CMK (cell line): ENCODE measurements around the gene UBTF.
A peak's percentile ranks its signal among the peaks of the same experiment; 100 is the strongest.
"Not testable (repeated sequence)": the region's sequence is repeated elsewhere in the genome, so short reads cannot be mapped to it uniquely, and the experiment has no call there.

ENCODE experiments used
- DNase-seq: peaks from one replicate; pipeline ENCODE4 v3.0.0-alpha.2; 2010; ENCODE audit warnings: low read depth

Gene UBTF

DNA sequence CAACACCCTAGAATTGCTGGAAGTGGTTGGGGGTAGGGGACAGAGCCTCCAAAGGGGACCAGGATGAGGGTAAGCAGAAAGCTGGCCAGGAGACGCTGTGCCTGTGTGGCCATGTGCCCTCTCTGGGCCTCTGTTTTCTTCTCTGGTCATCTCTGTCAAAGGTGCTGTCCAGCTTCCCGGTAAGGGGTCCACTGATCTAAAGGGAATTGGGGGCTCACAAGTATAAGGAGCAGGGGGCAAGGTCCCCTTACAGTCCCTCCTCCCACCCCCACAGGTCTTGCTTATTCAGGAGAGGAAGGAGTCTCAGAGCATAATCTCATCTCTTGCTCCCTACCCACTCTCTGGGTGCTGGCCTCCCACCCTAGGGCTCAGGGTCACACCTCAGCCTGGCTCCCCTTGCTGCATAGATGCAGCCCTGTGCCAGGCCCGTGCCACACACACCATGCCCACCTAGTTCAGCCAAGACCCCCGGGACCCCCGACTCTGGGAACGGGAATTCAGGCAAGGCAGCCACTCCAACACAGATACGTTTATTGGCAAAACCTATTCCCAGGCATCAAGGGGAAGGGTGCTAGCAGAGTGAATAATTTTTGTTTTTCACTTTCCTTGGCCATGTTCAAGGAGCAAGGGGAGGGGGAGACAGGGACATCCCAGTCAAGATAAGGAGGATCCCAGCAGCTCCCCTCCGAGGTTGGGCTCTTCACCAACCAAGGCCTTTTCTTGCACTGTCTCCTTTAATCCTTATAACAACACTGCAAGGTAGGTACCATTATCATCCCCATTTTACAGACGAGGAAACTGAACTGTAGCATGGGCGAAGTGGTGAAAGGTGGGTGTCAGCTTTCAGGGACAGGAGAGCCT is 28.6 kb upstream of the UBTF start:
- no peak for DNase-seq

DNA sequence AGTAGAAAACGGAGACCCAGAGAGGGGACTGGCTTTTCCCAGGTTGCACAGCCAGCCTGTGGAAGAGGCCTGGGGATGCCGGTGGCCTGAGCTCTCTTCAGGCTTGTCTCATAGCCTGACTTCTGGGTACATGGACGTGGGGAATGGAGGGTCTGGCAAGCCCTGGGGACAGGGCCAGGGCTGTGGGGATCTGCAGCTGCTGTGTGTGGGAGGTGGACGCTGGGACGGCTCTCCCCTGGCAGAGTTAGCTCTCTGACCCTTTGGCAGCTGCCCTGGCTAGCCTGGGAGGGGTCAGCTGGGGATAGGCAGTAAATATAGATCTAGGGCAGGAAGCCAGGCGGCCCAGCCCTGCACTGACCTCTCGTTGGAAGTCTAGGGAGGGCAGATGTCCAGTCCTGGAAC is 28.0 kb upstream of the UBTF start:
- DNase-seq, result no peak

DNA sequence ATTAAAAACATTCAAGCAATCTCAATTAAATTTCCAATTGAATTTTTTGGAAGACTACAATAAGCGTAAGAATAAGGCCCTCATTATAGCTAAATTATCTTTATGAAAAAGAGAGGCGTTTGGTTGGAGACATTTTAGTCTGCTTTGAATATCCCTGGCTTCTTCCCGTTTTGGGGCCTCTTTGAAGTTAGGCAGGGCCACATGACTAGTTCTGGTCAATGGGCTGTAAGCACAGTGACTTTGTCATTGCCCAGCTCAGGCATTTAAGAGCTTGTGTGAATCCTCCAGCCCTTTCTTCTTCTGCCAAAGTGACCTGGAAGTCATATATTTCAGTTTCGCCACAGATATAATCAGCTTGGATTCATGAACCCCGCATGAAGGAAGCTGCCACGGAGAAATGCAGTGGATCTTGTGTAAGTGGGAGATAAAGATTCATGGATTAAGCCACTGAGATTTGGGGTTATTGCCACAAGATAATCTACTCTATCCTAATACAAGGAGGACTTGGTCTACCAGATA is 21.7 kb upstream of the UBTF start:
- DNase-seq, result no peak

DNA sequence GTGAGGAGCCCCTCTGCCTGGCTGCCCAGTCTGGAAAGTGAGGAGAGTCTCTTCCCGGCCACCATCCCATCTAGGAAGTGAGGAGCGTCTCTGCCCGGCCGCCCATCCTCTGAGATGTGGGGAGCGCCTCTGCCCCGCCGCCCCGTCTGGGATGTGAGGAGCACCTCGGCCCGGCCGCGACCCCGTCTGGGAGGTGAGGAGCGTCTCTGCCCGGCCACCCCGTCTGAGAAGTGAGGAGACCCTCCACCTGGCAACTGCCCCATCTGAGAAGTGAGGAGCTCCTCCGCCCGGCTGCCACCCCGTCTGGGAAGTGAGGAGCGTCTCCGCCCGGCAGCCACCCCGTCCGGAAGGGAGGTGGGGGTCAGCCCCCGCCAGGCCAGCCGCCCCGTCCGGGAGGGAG is 18.4 kb upstream of the UBTF start:
- DNase-seq, result not testable (repeated sequence)

DNA sequence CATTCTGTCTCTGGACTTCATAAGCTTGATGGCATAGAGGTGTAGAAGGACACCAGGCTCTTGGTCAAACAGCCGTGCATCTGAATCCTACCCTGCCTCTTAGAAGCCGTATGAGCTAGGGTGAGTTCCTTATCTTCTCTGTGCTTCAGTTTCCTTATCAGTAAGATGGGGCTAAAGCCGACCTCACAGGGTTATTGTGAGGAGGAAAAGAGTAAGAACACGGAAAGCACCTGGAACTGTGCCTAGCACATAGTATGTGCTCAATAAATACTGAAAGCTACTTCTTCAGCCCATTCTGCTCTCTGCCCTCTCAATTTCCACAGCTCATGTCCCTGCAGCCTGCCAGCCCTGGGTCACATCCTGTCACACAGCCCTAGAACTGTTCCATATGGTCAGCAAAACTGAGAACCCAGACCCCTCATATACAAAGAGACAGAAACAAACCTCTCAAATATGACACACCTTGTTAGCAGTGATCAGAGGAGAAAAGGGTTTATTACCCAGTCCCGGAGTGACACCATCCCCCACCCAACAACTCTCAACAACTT is 17.0 kb upstream of the UBTF start:
- no peak for DNase-seq

DNA sequence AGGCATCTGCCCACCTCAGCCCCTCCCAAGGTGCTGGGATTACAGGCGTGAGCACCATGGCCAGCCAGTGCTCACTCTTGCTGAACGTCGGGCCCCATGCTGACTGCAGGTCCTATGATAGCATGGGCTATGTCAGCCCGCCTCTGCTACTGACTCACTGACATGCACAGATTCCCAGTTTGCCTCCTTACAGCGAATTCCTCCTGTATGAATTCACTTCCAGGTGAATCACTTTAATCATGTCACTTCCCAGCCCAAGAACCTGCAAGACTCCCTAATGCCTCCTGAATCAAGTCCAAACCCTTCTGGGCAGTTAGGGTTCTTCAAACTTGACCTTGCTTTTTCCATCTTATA is 16.1 kb upstream of the UBTF start:
- no peak for DNase-seq

DNA sequence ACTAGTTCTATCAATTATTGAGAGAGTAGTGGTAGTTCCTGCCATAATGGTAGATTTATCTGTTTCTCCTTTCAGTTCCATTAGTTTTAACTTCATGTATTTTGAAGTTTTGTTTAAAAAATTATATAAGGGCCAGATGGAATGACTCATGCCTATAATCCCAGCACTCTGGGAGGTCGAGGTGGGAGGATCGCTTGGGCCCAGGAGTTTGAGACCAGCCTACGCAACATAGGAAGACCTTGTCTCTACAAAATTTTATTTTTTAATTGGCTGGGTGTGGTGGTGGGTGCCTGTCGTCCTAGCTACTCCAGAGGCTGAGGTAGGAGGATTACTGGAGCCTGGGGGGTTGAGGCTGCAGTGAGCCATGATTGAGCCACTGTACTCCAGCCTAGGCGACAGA is 14.1 kb upstream of the UBTF start:
- no peak for DNase-seq

DNA sequence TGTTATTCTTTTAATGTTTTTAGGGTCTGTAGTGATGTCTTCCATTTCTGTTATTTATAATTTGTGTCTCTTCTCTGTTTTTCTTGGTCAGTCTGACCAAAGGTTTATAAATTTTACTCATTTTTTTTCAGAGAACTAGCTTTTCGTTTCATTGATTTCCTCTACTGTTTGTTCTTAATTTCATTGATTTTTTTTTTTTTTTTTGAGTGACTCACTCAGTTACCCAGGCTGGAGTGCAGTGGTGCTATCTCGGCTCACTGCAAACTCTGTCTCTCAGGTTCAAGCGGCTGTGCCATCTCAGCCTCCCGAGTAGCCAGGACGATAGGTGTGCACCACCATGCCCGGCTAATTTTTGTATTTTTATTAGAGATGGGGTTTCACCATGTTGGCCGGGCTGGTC is 12.6 kb upstream of the UBTF start:
- DNase-seq, result no peak

DNA sequence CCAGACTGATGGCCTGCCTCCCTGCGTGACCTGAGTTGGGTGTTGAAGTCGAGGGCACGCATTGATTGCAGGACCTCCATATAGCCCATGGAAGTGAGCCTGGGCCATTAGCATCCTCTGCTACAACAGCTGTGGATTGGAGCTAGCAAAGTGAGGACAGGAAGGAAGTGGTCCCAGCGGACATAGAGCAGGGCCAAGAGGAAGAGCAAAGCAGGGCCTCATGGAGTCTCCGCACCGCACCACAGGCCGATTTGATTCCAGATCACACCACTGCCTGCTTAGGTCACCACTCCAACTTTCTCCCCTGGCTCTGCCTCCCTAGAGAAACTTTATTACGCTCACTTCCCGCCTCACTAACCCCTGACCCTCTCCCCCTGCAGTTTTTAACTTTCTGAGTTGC is 10.7 kb upstream of the UBTF start:
- no peak for DNase-seq

DNA sequence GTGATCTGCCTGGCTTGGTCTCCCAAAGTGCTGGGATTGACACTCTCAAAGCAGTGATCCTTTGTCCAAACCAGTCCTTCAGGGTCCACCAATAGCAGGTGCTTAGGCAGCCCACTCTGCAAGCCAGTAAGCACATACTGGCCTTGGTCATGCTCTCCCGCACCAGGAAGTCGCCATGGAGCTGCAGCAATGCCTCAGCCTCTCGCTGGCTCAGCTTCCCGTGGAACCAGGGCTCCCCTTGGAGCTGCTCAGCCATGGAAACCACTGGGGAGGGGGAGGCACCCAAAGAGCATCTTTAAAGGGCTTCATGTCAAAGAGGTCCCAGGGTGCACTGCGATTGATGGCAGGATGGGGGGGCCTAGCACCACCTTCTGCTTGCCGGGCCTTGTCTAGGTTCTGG is 9.6 kb upstream of the UBTF start:
- no peak for DNase-seq

DNA sequence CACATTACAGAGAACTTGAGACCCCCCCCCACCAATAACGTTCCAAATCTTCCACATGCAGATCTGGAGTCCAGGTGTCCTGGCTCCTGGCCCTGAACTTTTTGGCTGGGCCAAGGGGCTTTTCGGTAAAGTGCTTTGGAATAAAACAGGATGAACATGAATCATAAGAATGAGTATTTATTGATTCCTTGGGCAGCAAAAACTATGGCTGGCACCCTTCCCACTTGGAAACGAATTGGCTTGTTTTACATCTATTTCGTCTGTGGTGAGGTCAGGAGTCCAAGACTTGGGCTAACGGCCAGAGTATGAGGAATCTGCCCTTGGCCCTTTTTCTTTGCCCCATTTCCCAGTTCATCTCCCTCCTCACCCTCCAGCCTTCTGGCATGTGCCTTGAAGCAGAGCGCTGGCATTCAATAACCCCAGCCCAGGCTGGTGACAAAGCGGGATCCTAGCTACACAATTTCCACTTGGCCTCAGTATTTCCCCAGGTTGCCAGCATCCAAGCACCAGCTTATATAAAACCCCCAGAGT is 4.1 kb upstream of the UBTF start:
- DNase-seq, result no peak

DNA sequence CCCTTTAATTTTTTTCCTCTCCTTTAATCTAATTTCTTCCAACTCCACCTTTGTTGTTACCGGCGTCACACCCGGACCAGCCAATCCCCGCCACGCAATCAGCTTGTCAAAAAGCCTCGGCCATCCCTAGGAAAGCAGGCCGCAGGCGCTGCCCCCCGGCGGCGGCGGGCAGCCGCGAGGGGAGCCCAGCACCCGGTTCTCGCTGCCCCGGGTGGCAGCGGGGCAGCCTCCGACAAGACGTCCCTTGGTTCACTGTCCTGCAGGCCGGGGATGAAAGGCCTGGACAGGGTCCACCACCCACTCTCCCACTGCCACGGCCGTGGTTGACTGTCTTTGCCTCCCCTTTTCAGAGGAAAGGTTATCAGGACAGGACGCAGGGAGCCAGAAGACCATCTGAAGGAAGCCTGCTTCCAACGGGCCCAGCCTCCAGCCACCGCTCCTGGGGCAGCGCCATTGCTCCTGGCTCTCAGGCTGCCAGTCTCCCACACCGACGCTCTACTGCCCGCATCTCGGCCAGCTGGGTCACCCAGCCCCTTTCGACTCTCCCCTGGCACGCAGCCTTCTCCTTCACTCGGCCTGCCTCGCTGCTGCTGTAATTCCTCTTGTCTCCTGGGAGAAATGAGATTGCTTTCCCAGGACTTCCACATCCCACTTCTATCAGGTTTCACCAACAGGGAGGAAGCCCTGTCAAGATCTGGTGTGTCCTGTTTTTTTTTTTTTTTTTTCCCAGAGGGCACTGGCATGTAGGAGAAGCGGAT is 2.8 kb upstream of the UBTF start:
- DNase-seq, result no peak

DNA sequence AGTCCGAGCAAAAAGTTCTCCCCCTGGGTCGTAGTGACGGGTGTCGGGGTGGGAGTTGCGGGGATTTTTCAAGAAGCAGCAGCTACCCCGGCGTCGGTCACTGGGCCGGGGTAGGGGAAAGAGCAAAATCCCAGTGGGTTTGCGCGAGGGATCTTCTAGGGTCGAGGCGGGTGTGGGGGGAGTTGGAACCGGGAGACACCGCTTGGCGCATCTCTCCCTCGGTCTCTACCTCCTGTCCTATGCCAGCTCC is 2.3 kb upstream of the UBTF start:
- no peak for DNase-seq

DNA sequence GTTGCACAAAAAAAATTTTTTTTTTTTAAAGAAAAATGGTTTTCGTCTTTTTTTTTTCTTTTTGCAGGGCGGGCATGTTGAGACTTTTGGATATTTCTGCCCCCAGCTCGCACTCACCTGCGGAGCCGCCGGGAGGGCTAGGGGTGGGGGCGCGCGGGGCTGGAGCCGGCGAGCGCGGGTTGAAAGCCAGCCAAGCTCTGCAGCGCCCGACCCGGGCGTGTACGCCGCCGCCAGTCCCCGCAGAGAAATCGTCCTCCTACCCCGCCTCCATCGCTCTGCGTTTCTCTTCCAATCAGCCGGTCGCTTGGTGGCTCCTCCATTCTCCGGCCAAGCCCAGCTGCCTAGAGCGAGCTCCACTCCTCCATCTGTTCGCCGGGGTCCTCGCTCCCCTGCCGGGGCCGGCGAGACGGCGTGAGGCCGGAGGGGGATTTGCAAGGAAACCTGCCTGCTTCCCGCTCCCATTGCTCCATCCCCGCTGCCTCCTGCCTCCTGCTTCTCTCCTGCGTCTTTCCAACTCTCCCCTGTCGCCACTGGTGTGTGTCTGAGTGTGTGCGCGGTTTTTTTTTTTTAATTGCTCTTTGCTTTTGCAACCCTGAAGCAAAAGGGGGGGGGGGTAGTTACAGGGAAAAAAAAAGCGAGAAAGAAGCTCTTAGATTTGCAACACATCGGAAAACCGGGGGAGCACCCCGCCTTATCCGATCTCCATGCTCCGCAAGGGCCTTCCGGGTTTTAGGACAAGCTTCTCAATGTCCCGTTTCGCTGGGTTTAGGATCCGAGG is 1.8 kb upstream of the UBTF start:
- no peak for DNase-seq

DNA sequence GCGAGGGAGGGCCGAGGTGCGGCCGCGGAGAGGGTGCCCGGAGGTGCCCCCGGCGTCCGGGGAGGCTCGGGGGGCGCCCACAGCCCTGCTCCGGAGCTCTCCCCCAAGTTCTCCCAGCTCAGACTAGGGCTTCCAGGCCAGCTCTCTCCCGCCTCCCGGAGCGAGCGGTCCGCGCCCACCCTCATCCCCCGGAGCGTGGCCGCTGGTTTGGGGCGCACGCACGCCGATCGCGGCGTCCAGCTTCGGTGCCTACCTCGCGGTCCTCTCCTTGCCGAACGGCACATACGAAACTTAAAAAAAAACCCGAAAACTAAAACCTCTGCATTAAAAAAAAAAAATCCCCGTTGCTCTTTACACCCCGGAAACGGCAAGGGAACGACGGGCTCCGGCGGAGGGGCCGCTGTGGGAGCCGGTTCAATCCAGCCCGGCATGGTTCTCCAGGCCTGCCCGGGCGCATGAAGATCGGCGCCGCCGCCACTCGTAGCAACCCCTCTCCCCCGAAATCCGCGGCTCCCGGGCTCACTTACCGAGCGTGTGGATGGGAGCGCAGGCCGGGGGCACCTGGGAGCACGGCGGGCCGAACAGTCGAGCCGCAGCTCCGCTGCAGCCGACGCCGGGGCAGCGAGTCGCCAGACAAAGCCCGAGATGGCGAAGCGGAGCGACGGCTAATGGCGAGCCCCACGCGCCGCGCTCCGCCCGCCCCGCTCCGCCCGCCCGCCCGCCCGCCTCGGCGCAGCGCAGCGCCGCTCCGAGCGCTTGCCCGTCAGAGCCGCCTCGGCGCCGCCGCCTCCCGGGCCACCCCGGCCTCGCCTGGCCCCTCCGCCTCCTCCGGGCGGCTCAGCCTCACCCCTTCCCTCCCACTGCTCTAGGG is 973 bp upstream of the UBTF start:
- no peak for DNase-seq

DNA sequence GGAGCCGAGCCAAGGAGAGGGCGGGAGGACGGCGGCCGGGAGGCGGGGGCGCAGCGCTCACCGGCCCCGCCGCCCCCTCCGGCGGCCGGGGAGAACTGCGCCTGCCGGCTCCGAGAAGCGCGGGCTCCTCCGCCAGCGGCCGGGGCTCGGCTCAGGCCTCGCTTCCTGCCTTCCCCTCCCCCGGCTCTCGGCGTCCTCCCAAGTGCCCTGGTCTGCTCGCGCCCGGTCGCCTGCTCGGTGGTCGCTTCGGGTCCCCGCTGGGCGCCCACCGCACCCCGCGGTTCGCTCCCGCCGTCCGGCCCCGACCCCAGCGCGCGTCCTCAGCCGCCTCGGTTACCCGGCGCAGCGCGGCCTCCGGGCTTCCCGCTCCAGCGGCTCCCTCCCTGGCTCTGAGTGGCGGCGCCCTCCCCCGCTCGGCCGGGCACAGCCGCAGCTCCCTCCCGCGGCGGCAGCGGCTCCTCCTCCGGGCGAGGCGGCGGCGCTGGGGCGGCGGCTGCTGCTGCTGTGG is 313 bp downstream of the UBTF start:
- DNase-seq, result no peak

DNA sequence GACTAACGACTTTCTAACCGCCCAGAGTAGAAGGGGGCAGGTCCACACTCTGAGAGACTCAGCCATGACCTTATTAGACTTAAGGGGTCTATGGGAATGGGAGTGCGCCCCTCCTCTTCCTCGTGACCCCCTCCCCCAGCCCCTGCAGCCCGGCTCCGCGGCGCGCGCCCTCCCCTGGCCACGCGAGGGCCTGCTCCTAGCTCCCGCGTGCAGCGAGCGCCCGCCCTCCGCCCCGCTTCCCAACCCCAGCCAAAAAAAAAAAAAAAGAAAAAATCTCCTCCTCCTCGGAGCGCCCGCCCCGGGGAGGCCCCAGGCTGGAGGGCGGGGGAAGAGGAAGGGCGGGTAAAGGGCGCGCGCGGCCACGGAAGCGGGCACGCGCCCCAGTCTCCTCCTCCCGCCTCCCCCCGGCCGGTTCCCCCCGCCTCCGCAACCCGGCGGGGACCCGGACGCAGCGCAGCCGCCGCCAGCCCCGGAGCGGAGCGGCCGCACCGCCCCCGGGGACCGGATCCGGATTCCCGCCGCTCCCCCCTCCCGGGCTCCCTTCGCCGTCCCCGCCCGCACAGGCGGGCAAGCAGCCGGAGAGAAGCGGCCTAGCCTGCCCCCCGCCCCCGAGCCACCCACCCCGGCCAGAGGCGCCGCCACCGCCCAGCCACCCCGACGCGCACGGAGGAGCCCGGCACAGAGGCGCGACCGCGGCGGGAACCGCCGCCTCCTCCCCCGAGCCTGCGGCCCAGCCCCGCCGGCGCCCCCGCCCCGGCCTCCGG is 949 bp downstream of the UBTF start:
- DNase-seq, result peak; percentile 85

DNA sequence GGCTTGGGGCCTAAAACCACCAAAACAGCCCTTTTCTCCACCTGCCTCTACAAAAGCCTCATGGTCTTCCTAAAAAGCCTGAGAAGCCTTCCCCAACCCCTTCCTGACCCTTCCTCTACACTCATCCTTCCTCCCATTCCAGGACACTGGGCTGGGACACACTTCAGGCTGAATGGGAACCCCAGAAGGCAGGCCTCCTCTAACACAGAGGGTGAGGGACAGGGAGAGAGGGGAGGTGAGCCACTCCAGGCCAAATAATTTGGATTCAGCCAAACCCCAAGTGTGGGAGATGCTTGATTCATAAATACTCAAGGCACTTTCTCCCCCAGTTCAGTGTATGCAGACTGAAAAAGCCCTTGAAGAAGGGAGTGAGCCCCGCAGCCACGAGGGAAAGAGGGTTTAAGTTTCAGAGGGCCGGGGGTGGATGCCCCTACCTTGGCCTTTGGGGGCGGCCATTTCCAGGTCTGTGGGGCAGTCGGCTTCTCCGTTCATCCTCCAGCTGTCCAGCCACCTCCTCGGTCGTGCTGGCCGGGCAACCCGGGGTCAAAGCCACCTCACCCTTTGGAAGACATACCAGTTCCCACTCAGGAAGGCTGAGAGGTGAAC is 1.6 kb downstream of the UBTF start:
- no peak for DNase-seq

DNA sequence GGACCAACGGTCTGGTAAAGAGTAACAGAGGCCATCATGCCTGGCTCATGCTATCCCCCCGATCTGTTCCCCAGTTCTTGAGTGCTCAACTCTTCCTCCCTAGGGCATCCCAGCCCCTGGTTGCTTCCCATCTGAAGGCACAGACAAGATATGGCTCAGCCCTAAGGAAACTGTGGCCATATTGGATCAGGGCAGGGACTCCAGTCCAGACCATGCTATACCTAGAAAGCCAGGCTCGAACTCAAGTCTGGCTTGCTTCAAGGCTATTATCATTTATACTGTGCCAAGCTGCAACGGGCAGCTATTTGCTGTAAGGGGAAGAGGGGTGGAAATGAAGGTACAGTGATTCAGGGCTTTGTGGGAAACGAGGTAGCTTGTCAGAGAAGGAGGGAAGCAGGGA is 2.8 kb downstream of the UBTF start:
- no peak for DNase-seq

DNA sequence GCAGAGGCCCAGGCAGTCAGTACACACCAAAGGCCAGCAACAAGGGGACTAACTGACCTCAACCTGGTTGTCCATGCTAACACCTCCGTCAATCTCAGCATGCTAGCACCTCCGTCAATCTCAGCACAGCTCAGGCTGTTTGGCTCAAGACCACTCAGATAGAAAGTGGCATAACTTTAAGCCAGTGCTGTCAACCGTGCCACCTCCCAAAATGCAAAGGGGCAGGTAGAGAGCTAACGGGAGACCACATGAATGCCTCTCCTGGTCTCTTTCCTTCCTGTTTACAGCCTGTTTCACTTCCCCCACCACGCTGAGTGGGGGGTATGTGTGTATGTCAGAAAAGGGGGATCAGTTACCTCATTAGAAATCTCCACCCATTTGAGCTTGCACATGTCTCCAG is 3.3 kb downstream of the UBTF start:
- DNase-seq, result no peak
